Cardiac septum (tissue), 1 donor: ENCODE results near the gene DHRS7B. TPM values are rescaled to one million over a fixed set of nuclear protein-coding genes. Genes with fewer than 3 reads are reported as not detected.
"Not testable (repeated sequence)": the region's sequence is repeated elsewhere in the genome, so short reads cannot be mapped to it uniquely, and the experiment has no call there.

Source experiments
- DNase-seq: peaks from one replicate; pipeline ENCODE4 v3.0.0-alpha.2; 2020; ENCODE audit warnings: low spot score
- intact Hi-C: fragments of 100-400 bp; cut with DNase I; formaldehyde crosslinking; loops from one replicate; pipeline ENCODE4 v1.14.0; 2022
- total RNA-seq: library from RNA; stranded (reverse); fragmentation: NEBNext Ultra II Directional; extraction: Animal tissue kit (Norgen Biotek cat#: 25700); gene quantifications from one replicate; pipeline ENCODE4 v1.2.1, GENCODE V29; 2021
- donor health status: DM: no; HTN: no; CAD: no.

DHRS7B gene
- total RNA-seq, 1 donor from 2014 or later: 37.4 TPM

DNA sequence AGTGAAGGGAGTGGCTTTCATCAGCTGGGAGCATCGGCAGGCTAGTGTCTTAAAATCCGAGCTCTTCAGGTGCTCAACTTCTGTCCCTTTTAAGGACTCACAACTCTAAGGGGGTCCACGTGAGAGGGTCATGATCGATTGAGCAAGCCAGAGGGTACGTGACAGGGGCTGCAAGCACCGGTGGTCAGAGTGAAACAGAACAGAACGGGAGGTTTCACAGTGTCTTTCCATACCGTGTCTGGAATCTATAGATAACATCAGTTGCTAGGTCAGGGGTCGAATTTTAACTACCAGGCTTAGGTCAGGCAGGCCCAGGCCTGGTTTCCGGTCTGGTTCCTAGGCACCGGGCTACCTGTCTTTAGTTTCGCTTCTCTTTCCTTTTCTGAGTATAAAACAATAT is 15.3 kb downstream of the DHRS7B start:
- DNase-seq, intact Hi-C loops: not testable (repeated sequence)

- intact Hi-C loops: no loop called here
- DNase-seq: no peak
Measured at GRCh38 chr17:21143695-21144094, 16.9 kb downstream of the DHRS7B start.

GRCh38 chr17:21144299-21144698 is 17.5 kb downstream of the DHRS7B start:
- DNase-seq, intact Hi-C loops: not testable (repeated sequence)

DNA sequence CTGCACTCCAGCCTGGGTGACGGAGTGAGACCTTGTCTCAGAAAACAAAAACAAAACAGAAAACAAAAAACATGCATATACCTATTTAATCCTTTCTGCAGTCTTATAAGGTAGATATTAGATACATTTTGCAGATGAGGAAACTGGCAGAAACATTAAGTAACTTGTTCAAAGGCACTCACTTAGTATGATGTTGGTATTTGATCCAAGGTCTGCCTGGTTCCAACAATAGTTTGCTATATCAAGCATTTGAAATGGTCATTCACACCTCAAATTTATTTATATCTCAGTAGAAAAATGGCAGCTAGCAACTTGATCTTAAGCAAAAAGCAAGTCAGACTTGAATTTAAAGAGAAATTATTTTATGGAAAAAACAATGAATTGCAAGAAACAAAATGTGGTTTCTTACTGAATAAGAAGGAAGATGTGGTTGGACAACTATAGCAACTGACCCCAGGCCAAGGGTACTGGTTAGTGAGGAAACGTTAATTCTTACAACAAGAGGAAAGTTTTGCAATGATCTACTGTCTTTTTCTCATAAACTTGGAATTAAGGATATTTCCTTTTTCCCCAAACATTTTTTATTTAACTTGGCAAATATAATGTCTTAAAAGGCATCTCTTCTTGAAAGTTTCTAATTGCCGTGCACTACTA is 19.7 kb downstream of the DHRS7B start:
- intact Hi-C loops: no loop called here
- DNase-seq: no peak

GRCh38 chr17:21149621-21150020 is 22.9 kb downstream of the DHRS7B start:
- no peak for DNase-seq
- intact Hi-C loops: no loop called here

DNA sequence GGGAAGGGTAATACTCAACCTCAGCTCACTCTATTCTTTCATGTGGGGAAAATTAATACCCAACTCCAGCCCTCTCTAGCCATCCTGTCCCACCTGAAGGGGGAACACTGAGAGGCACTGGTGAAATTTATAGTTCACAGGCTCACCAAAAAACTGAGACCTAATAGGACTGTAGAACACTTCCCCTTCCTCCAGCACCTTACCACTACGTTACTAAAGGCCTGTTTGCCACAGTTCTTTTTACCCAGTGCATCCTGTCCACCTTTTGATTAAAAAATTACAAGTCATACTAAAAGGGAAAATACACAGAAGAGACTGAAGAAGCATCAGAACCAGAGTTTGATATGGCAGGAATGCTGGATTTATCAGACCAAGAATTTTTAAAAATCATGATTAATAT is 26.0 kb downstream of the DHRS7B start:
- intact Hi-C loops: no loop called here
- DNase-seq: no peak

GRCh38 chr17:21157586-21158370 is 31.0 kb downstream of the DHRS7B start:
- DNase-seq: no peak
- intact Hi-C loops: no loop called here

DNA sequence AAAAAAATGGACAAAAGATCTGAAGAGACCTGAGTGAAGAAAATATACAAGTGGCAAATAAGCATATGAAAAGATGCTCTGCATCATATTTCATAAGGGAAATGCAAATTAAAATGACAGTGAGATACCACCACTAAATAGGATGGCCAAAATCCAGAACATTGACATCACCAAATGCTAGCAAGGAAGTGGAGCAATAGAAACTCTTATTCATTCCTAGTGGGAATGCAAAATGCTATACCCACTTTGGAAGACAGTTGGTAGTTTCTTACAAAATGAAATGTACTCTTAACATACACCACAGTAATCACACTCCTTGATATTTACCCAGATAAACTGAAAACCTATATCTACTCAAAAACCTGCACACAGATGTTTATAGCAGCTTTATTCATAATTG is 33.6 kb downstream of the DHRS7B start:
- no peak for DNase-seq
- intact Hi-C loops: no loop called here

DNA sequence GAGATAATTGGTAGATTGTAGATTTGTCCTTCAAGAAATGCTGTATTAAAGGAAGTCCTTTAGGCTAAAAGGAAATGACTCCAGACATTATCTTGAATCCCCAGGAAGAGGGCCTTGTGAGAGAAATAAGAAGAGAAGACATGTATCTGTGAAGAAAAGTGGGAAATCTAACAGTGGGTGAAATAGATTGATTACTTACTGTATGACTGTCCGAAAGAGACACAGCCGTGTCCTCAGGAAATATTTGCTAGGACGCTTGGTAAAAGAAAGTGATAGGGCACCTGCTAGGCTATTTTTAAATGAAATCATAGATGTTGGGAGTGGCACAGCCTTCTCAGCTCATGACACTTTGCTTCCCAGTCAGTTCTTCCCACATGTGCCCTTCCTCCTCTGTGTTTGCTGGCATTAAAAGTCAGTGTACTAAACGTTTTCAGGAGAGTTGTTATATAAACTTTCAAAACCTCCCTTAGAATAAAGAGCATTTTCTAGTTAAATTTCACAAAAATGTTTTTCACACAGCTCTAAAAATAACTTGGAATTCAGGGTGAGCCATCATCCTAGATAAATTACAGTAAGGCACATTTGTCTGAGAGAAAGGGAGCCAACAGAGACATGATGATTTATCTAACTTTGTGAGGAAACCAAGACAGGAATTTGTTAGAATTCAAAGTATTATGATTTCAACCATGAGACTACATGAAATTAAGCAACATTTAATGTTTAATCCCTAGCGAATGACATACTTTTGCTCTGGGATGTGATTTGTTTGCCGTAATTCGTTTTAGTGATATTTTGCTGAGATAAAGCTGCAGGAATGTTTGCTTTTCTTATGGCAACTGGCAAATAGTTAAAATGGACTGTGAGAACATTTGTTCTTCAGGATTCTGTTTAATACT is 35.0 kb downstream of the DHRS7B start:
- intact Hi-C loops: no loop called here

GRCh38 chr17:21162394-21162775 is 35.6 kb downstream of the DHRS7B start:
- DNase-seq: no peak
- intact Hi-C loops: no loop called here

More for the DNA sequence above, 35.0 kb downstream of the DHRS7B start:
- no peak for DNase-seq

DNA sequence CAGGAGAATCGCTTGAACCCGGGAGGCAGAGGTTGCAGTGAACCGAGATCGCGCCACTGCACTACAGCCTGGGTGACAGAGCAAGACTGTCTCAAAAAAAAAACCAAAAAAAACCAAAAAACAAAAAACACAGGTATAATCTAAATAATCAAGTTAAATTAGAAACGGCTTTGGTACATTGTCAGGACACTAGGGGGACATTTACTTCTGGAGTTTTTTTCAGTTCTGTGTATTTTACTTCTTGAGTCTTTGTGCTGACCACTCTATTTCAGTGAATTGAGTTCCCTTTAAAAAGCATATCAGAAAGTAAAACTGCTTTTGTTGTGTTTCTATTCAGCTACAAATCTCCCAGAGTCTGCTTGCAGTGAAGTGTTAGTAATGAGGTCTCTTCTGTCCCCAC is 36.3 kb downstream of the DHRS7B start:
- DNase-seq: no peak
- intact Hi-C loops: no loop called here

DNA sequence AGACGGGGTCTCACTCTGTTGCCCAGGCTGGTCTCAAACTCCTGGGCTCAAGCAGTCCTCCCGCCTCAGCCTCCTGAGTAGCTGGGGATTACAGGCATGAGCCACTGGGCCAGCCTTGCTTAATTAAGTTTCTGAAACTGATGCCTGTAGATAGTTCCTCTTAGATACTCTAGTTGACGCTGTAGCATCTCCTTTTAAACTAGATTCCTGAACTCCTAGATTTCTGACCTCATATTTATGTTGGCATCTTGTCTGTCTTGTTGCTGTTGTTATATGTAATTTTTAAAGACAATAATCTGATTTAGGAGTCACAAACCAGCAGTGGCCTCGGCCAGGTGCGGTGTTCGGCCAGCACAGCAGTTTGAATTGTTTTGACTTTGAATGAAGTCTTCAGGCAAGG is 37.5 kb downstream of the DHRS7B start:
- DNase-seq: no peak
- intact Hi-C loops: no loop called here

DNA sequence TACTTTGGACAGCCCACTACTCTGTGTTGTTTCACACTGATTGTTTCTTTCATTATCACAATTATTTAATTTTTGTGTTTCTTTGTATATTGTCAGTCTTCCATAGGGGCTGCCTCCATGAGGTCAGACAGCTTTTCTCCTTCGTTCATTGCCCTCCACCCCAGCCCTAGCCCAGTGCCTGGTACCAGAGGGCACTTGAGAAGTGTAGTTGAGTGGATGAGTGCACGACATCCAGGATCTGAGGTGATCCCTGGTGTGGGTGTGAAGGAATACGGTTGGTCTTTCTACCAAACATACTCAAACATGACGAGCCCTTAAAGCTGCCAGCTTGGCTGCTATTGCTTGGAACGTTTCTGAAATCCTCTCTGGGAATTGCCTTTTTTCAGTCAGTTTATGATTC is 37.9 kb downstream of the DHRS7B start:
- intact Hi-C loops: loop anchor here (5.0 kb wide), 2 partner anchors 37 to 48 kb away; partner anchors contain the start of genes DHRS7B and TMEM11
- no peak for DNase-seq

- DNase-seq: peak; percentile 88
- intact Hi-C loops: loop anchor here (2.0 to 5.0 kb wide), 3 partner anchors 39 to 121 kb away; partner anchors contain the start of genes DHRS7B and TMEM11
Measured at GRCh38 chr17:21165922-21166594, 39.3 kb downstream of the DHRS7B start.

GRCh38 chr17:21166595-21167210 is 39.9 kb downstream of the DHRS7B start:
- intact Hi-C loops: loop anchor here (2.0 to 5.0 kb wide), 3 partner anchors 39 to 120 kb away; partner anchors contain the start of genes DHRS7B and TMEM11

DNA sequence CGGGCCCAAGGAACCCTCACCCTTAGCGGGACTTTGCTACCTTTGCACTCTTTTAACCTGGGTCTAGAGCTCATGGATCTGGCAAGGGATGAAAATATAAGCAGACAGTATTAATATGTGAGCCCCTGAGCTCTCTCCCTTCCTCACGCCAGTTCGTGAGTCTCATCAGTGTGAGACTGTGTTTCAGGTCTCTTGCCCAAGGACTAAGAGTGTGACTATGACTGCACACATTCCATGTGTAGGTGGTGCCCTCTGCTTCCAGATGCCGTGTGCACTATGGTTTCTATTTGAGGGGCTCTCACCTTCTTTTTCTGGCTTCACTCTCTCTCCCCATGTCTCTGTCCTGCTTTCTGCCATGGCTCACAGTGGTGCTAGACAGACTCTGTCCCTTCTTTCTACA is 40.5 kb downstream of the DHRS7B start:
- DNase-seq: no peak
- intact Hi-C loops: loop anchor here (2.0 to 5.0 kb wide), 3 partner anchors 40 to 119 kb away; partner anchors contain the start of genes DHRS7B and TMEM11

More at GRCh38 chr17:21166595-21167210, 39.9 kb downstream of the DHRS7B start:
- no peak for DNase-seq

DNA sequence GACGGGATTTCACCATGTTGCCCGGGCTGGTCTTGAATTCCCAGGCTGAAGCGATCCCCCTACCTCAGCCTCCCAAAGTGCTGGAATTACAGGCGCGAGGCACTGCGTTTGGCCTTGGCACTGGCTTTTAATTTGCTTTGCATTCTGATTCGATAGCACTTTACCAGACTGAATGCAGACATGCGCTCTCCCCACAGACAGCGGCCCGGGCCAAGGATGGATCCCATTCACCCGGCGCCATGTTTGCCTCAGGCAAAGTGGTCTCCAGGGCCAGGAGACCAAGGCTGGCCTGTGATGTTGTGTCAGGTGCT is 41.7 kb downstream of the DHRS7B start:
- no peak for DNase-seq
- intact Hi-C loops: loop anchor here (5.0 kb wide), 2 partner anchors 41 to 44 kb away; partner anchors contain the start of genes DHRS7B and TMEM11

DNA sequence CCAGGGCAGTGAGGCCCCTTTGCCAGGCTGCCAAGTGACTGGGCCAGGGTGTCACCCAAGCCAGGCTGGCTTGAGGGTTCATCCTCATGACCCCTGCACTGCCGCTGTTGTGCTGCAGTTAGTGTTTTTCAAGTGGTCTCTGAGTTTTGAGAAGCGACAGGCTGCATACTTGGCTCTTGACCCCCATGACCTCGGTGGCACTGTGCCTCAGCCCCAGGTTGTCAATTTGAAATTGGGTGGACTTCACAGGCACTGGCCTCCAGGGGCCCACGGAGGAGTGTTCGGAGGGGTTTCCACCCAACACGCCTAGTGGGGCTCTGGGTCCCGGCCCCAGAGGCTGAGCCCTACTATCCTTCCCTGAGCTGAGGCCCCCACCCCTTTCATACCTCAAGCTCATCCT is 42.7 kb downstream of the DHRS7B start:
- intact Hi-C loops: loop anchor here (5.0 kb wide), 2 partner anchors 42 to 43 kb away; partner anchors contain the start of genes DHRS7B and TMEM11
- no peak for DNase-seq

GRCh38 chr17:21170809-21171208 is 44.0 kb downstream of the DHRS7B start:
- DNase-seq: no peak
- intact Hi-C loops: no loop called here
